GM18498 (cell line): Measurements from ENCODE around the gene NOXRED1.

Experiments
- ATAC-seq: cut with Tn5 transposase; IDR thresholded peaks from one replicate; pipeline ENCODE4 v1.9.1; 2021; ENCODE audit warnings: mild to moderate bottlenecking, moderate library complexity; ENCODE audit not compliant: unreplicated experiment

The NOXRED1 gene

DNA sequence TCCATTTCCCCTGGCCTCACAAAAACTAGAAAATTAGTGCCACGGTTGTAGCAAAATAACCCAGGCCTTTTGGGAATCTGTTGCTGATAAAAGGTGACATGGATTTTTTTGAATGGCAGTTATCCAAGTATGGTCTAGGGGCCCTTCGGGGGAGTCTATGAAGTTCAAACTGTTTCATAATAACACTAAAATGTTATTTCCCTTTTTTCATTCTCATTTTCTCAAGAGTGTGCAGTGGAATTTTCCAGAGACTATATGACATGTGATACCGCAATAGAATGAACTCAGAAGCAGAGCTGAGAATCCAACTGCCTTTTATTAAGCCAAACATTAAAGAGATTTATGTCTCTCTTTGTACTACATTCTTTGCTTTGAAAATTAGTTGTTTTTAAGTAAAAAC lies 75.6 kb downstream of the NOXRED1 start:
- no peak for ATAC-seq

DNA sequence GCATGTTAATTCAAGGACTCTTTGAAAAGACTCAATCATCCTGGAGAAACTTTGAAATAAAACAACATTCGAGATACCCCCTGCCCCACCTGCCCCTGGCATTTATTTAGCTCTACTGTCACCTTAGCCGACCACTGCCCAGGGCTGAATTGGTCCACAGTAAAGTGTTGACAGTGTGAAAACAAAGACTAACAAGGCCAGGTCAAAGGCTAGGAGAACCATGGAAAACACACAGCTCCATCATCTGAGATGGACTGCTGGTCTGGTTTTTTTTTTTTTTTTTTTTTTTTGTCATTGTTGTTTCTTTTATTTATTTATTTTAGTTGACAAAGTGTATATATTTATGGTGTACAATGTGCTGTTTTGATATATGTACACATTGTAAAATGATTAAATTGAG lies 76.8 kb downstream of the NOXRED1 start:
- no peak for ATAC-seq

DNA sequence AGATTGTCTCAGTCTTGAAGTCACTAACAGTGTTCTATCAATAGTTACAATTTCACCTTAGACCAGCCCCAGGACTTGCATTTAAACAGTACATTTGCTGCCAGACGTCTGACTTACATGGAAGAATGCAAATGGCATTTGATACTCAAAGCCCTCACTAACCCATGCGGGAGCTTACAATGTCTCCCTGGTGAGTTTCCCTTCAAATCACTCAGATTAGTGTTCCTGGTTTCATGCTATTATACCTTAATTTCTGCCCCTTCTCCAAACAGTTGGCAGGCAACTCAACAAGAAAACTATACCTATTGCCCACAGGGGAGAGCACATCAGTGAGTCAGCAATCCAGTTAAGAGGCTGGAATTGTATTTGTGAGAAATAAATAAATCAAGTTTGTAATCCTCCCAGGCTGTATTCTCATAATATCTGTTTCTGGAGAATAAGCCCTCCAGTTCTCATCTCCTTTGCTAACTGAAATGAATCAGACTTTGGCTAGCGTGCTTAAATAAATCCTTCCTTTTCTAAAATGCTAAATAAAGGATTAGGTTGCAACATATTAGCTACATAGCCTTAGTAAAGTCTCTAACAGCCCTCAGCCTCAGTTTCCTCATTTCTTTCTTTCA lies 78.8 kb downstream of the NOXRED1 start:
- no peak for ATAC-seq
